ENCODE measurements around the gene FAM222B. TPM values are rescaled to one million over a fixed set of nuclear protein-coding genes. Genes with fewer than 3 reads are reported as not detected.
"Not testable (repeated sequence)": the region's sequence is repeated elsewhere in the genome, so short reads cannot be mapped to it uniquely, and the experiment has no call there.

The FAM222B gene
- total RNA-seq, 1 donor from 2014 or later, result 15.6 TPM

GRCh38 chr17:28807925-28808634, 34.5 kb downstream of the FAM222B start:
- ChIA-PET CTCF (interaction anchor here (0.6 to 1.6 kb wide), 2 partner anchors 44 to 96 kb away, joined by 3 to 9 read pairs; no protein-coding TSS in a partner anchor), POLR2A (interaction anchor here (0.6 to 1.0 kb wide), 3 partner anchors 14 to 63 kb away, joined by 3 to 4 read pairs (median 4); no protein-coding TSS in a partner anchor)
- H3K4me1 Mint-ChIP-seq, result peaks cover 29% of the 10 kb centered on the region
- H3K4me3 Mint-ChIP-seq, result no peak overlapping the region
- ATAC-seq (ENCODE audit: low read depth), result no peak
- no peaks in the 10 kb centered on the region for H3K27me3 Mint-ChIP-seq
- H3K9me3 Mint-ChIP-seq, result no peaks in the 10 kb centered on the region
- intact Hi-C loops (cut with micrococcal nuclease), result no loop called here
- TF ChIP-seq, protein P1, sequence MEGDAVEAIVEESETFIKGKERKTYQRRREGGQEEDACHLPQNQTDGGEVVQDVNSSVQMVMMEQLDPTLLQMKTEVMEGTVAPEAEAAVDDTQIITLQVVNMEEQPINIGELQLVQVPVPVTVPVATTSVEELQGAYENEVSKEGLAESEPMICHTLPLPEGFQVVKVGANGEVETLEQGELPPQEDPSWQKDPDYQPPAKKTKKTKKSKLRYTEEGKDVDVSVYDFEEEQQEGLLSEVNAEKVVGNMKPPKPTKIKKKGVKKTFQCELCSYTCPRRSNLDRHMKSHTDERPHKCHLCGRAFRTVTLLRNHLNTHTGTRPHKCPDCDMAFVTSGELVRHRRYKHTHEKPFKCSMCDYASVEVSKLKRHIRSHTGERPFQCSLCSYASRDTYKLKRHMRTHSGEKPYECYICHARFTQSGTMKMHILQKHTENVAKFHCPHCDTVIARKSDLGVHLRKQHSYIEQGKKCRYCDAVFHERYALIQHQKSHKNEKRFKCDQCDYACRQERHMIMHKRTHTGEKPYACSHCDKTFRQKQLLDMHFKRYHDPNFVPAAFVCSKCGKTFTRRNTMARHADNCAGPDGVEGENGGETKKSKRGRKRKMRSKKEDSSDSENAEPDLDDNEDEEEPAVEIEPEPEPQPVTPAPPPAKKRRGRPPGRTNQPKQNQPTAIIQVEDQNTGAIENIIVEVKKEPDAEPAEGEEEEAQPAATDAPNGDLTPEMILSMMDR (IDR thresholded peaks at IDR 0.05), result no peak
- H3K36me3 Mint-ChIP-seq (ENCODE audit: low read depth), result peaks cover 23% of the 10 kb centered on the region
- no peak for DNase-seq
- no peak overlapping the region for H3K27ac Mint-ChIP-seq

DNA sequence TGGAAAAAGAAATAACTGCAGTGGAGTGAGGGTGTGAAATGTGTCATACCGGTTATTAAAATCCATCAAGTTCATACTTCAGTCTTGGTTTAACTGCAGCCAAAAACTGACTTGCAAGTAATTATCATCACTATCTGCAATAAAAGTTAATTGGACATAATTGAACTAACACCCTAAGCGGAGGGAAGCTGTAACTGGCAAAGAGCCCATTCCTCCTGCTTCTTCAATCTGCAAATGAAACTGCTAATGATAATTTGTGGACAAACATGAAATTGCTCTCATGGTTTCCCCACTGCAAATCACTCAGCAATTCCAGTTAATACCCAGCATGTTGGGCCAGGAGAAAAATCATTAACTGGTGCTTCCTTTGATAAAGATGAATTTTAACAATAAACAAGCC, 46.5 kb downstream of the FAM222B start:
- Mint-ChIP-seq H3K27me3 (no peaks in the 10 kb centered on the region), H3K9me3 (no peaks in the 10 kb centered on the region), H3K4me3 (no peak overlapping the region), H3K36me3 (ENCODE audit: low read depth) (peaks cover 9% of the 10 kb centered on the region), H3K4me1 (no peaks in the 10 kb centered on the region), H3K27ac (no peak overlapping the region)
- no peak for DNase-seq
- CTCF ChIA-PET, result no interaction called here
- intact Hi-C loops (cut with micrococcal nuclease), result loop anchor here (2.0 kb wide), 1 partner anchor 15 kb away; no protein-coding TSS in a partner anchor
- TF ChIP-seq, protein P1 (IDR thresholded peaks at IDR 0.05), result no peak
- POLR2A ChIA-PET, result no interaction called here
- ATAC-seq (ENCODE audit: low read depth), result no peak

GRCh38 chr17:28794846-28795441, 47.6 kb downstream of the FAM222B start:
- H3K9me3 Mint-ChIP-seq; ATAC-seq (ENCODE audit: low read depth); POLR2A ChIA-PET; H3K36me3 Mint-ChIP-seq (ENCODE audit: low read depth); H3K4me3 Mint-ChIP-seq; H3K27me3 Mint-ChIP-seq; intact Hi-C loops (cut with micrococcal nuclease); DNase-seq; H3K27ac Mint-ChIP-seq; CTCF ChIA-PET; H3K4me1 Mint-ChIP-seq: not testable (repeated sequence)

- ChIA-PET CTCF (no interaction called here), POLR2A (interaction anchor here (0.7 kb wide), 2 partner anchors 18 to 254 kb away, joined by 7 to 10 read pairs; no protein-coding TSS in a partner anchor)
- no peak for DNase-seq
- no peaks in the 10 kb centered on the region for H3K9me3 Mint-ChIP-seq
- ATAC-seq (ENCODE audit: low read depth), result no peak
- peaks cover 13% of the 10 kb centered on the region for H3K36me3 Mint-ChIP-seq (ENCODE audit: low read depth)
- no peaks in the 10 kb centered on the region for H3K27me3 Mint-ChIP-seq
- no peak overlapping the region for H3K4me3 Mint-ChIP-seq
- intact Hi-C loops (cut with micrococcal nuclease), result no loop called here
- no peaks in the 10 kb centered on the region for H3K4me1 Mint-ChIP-seq
- H3K27ac Mint-ChIP-seq, result no peak overlapping the region
- TF ChIP-seq, protein P1 (IDR thresholded peaks at IDR 0.05), result no peak
These were observed 49.5 kb downstream of the FAM222B start for GRCh38 chr17:28792877-28793661.

DNA sequence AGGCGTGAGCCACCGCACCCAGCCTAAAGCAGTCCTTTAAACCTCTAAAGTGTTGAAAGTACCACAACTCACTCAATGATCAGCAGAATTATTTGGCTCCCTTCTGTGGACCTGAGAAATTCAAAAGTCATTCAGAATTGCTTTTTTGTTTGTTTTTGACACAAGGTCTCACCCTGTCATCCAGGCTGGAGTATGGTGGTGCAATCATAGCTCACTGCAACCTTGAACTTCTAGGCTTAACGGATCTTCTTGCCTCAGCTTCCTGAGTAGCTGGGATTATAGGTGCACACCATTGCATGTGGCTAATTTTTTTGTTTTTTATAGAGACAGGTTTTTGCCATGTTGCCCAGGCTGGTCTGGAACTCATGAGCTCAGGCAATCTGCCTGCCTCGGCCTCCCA, 54.5 kb downstream of the FAM222B start:
- no peak for DNase-seq
- TF ChIP-seq, protein P1 (IDR thresholded peaks at IDR 0.05), result no peak
- POLR2A ChIA-PET, result no interaction called here
- no peaks in the 10 kb centered on the region for H3K27me3 Mint-ChIP-seq
- H3K36me3 Mint-ChIP-seq (ENCODE audit: low read depth), result peaks cover 9% of the 10 kb centered on the region
- intact Hi-C loops (cut with micrococcal nuclease), result no loop called here
- H3K9me3 Mint-ChIP-seq, result no peaks in the 10 kb centered on the region
- H3K4me1 Mint-ChIP-seq, result no peaks in the 10 kb centered on the region
- no peak overlapping the region for H3K4me3 Mint-ChIP-seq
- ATAC-seq (ENCODE audit: low read depth), result no peak
- CTCF ChIA-PET, result interaction anchor here (1.8 kb wide), 1 partner anchor 24 kb away, joined by 6 read pairs; no protein-coding TSS in a partner anchor
- H3K27ac Mint-ChIP-seq, result no peak overlapping the region
